ENCODE measurements around the gene NOL4. TPM values are rescaled to one million over a fixed set of nuclear protein-coding genes. Genes with fewer than 3 reads are reported as not detected.

The NOL4 gene
- total RNA-seq, 4 donors from 2014 or later = 0.08 TPM; not detected in 3

DNA sequence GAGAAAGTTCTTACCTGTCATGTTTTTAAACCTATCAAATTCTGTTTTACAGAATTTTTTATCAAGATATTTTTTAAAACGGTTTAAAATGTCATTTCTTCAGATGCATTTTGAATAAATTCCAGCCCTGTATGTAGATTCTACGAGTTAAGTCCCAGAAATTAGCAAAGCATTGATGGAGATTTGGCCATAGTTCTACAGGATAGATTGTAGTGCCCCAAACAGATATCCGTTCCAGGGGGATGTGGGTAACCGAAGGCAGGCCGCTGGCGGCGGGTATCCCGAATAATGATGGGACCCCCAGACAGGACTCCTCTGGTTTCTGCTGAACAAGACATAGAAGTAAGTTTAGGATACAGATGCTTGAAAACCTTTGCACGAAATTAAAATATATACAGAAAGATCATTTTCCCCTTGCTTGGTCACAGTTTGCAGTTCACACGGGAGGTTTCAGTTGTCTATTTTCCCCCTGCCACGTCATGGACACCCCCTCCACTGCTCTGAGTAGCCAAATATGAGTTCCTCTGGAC, 755 bp downstream of the NOL4 start:
- Histone ChIP-seq H3K27ac (no peak overlapping the region), H3K4me1 (peaks cover 0 to 38% (median 27%) of the 10 kb centered on the region in 3 donors), H3K27me3 (peaks cover 95% of the 10 kb centered on the region), H3K36me3 (no peaks in the 10 kb centered on the region), H3K4me3 (peak overlapping the region in 1 of 2 donors; percentile 51), H3K9me3 (no peaks in the 10 kb centered on the region)
- ATAC-seq = no peak
- WGBS, 2 donors (ENCODE audit: low coverage in 1 of 2) = 3 to 6% methylated on average over 8 to 11 of the region's 11 CpGs
- no peak for TF ChIP-seq POLR2AphosphoS5 (IDR thresholded peaks at IDR 0.05)
- TF ChIP-seq, protein P1, sequence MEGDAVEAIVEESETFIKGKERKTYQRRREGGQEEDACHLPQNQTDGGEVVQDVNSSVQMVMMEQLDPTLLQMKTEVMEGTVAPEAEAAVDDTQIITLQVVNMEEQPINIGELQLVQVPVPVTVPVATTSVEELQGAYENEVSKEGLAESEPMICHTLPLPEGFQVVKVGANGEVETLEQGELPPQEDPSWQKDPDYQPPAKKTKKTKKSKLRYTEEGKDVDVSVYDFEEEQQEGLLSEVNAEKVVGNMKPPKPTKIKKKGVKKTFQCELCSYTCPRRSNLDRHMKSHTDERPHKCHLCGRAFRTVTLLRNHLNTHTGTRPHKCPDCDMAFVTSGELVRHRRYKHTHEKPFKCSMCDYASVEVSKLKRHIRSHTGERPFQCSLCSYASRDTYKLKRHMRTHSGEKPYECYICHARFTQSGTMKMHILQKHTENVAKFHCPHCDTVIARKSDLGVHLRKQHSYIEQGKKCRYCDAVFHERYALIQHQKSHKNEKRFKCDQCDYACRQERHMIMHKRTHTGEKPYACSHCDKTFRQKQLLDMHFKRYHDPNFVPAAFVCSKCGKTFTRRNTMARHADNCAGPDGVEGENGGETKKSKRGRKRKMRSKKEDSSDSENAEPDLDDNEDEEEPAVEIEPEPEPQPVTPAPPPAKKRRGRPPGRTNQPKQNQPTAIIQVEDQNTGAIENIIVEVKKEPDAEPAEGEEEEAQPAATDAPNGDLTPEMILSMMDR (IDR thresholded peaks at IDR 0.05) = no peak
- no peak for TF ChIP-seq EP300 (IDR thresholded peaks at IDR 0.05)
- TF ChIP-seq POLR2A (IDR thresholded peaks at IDR 0.05) = no peak

DNA sequence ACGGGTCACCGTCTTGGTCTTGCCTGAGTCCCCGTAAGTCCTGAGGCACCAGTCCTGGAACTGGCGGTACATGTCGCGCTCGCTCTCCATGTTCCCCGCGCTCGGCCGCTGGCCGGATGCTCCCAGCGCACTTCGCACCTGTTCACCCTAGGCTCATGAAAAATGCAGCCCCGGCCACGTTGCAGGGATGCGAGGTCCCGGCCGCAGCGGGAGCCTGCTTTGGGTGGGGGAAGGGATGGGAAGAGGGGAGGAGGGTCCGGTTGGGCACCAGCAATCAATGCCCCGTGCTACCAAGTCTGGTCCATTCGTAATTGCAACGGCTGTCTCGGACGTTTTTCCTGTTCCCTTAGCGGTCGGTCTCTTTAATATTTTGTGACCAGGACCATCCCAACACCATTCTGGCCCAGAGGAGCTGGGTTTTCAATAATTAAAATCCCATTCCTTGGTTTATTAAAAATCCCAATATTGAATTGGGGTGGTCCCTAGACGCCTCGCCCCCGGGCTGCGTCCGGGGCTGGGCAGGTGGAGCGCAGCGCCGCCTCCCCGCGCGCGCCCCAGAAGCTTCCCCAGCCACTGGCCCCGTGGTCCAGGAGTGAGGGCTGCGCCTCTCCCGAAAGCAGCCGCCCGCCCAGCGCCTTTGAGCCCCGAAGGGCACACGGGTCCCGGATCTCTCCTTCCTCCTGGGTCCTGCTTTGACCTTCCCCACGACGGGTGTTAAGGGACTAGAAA, 1.4 kb downstream of the NOL4 start:
- H3K9me3 ChIP-seq = no peaks in the 10 kb centered on the region
- no peak for ATAC-seq
- WGBS, 2 donors (ENCODE audit: low coverage in 1 of 2) = 0 to 4% methylated on average over 4 to 16 of the region's 51 CpGs

DNA sequence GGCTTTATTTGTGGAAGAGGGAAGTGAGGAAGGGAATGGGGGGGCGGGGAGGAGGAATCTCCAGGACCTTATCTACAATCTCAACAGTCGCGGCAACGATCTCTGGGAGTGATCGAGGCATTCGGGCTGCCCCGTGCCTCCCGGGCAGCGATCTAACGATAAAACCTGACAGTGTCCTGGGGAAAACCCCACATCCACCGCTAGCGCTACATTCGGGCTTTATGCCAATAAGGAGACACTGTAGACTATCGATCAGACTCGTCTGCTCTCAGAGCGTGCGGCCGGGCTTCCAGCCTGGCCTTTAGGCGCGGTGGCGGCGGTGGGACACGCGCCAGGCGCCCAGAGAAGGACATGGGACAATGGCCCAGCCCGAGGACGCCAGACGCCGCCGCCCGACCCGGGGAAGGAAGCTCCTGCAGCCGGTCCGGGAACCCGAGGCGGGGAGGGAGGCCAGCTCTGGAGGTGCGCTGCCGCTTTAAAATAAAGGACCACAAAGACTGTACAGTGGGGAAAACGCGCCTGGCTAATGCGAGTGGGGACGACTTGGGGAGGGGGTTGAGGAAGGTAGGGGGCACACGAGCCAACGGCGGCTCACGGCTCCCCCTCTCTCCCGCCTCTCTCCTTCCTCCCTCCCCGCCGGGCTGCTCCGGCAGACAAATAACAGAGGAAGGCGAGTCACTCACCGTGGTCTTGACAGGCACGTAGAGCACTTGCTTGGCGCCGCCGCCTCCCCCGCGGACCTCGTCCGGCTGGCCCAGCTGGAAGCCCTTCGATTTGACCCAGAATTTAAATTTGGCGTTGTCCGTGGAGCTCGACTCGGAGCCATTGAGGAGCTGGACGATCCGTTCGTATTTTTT, 2.2 kb downstream of the NOL4 start:
- H3K4me3 ChIP-seq = peak overlapping the region; percentile 1 to 51
- H3K4me1 ChIP-seq = peaks cover 0 to 38% (median 27%) of the 10 kb centered on the region in 3 donors
- peaks cover 81% of the 10 kb centered on the region for H3K27me3 ChIP-seq
- no peaks in the 10 kb centered on the region for H3K36me3 ChIP-seq
- H3K27ac ChIP-seq = no peak overlapping the region
- WGBS, 2 donors (ENCODE audit: low coverage in 1 of 2) = 0% methylated on average over 8 of the region's 68 CpGs; no CpG with 5 or more reads in 1 of the 2 donors
- no peaks in the 10 kb centered on the region for H3K9me3 ChIP-seq
- no peak for TF ChIP-seq EP300 (IDR thresholded peaks at IDR 0.05)
- no peak for TF ChIP-seq POLR2A (IDR thresholded peaks at IDR 0.05)
- TF ChIP-seq, protein P1 (IDR thresholded peaks at IDR 0.05) = no peak
- no peak for TF ChIP-seq POLR2AphosphoS5 (IDR thresholded peaks at IDR 0.05)
- no peak for ATAC-seq

More for the DNA sequence above, 1.4 kb downstream of the NOL4 start:
- peaks cover 89% of the 10 kb centered on the region for H3K27me3 ChIP-seq
- no peaks in the 10 kb centered on the region for H3K36me3 ChIP-seq
- H3K27ac ChIP-seq = no peak overlapping the region
- TF ChIP-seq EP300 (IDR thresholded peaks at IDR 0.05) = no peak
- TF ChIP-seq, protein P1 (IDR thresholded peaks at IDR 0.05) = no peak
- no peak for TF ChIP-seq POLR2A (IDR thresholded peaks at IDR 0.05)
- TF ChIP-seq POLR2AphosphoS5 (IDR thresholded peaks at IDR 0.05) = no peak
- H3K4me3 ChIP-seq = peak overlapping the region in 1 of 2 donors; percentile 51
- H3K4me1 ChIP-seq = peaks cover 0 to 38% (median 27%) of the 10 kb centered on the region in 3 donors

- no peak for TF ChIP-seq EP300 (IDR thresholded peaks at IDR 0.05)
- no peak for TF ChIP-seq POLR2AphosphoS5 (IDR thresholded peaks at IDR 0.05)
- TF ChIP-seq, protein P1 (IDR thresholded peaks at IDR 0.05) = no peak
- no peak for TF ChIP-seq POLR2A (IDR thresholded peaks at IDR 0.05)
- ATAC-seq = no peak
- no peaks in the 10 kb centered on the region for H3K36me3 ChIP-seq
- peaks cover 79% of the 10 kb centered on the region for H3K27me3 ChIP-seq
- peak overlapping the region in 1 of 2 donors; percentile 51 for H3K4me3 ChIP-seq
- no peak overlapping the region for H3K27ac ChIP-seq
- peaks cover 0 to 38% (median 27%) of the 10 kb centered on the region in 3 donors for H3K4me1 ChIP-seq
- H3K9me3 ChIP-seq = no peaks in the 10 kb centered on the region
- 5% methylated on average over 7 of the region's 11 CpGs; no CpG with 5 or more reads in 1 of the 2 donors for WGBS, 2 donors (ENCODE audit: low coverage in 1 of 2)
Observed at GRCh38 chr18:34221971-34222306, 2.8 kb downstream of the NOL4 start.

Data from gastroesophageal sphincter (tissue), 4 donors.